AG04450 (cell line): Measurements from ENCODE around the gene TLR4. TPM values are rescaled to one million over a fixed set of nuclear protein-coding genes. Genes with fewer than 3 reads are reported as not detected.

Experiments used
- CTCF ChIA-PET: fragments of 300-600, 350-600 bp; formaldehyde crosslinking; extraction: SDS; loops from one replicate; lab custom pipeline; 2022; ENCODE audit warnings: antibody characterized with exemption, inconsistent platforms; lab: Charles Lee
- POLR2A ChIA-PET: fragments of 350-600 bp; formaldehyde crosslinking; extraction: SDS; loops from one replicate; lab custom pipeline; 2021; ENCODE audit warnings: antibody characterized with exemption, inconsistent platforms; lab: Yijun Ruan, JAX
- DNase-seq: peaks from one replicate; pipeline ENCODE4 v3.0.0-alpha.2; 2011; ENCODE audit warnings: low read depth, low spot score
- H3K27ac ChIP-seq: one replicate; pipeline ENCODE4 v1.5.1; 2012; ENCODE audit warnings: low read depth, low read length, control low read depth
- H3K27me3 ChIP-seq: one replicate; pipeline ENCODE4 v1.6.0; 2012; ENCODE audit warnings: low read length; ENCODE audit not compliant: control insufficient read depth, insufficient read depth
- H3K4me3 ChIP-seq: 2 replicates; pipeline ENCODE4 v1.5.1; 2011; ENCODE audit warnings: mild to moderate bottlenecking, low read depth, low read length, control low read depth
- H3K9me3 ChIP-seq: 2 replicates; pipeline ENCODE4 v1.5.1; 2012; ENCODE audit warnings: low read length; ENCODE audit not compliant: control insufficient read depth, insufficient read depth
- CTCF ChIP-seq: IDR thresholded peaks from 2 replicates; pipeline ENCODE4 v1.5.1; 2011; ENCODE audit warnings: low read depth, low read length, control low read depth, inconsistent platforms
- polyA plus RNA-seq: library from polyadenylated mRNA; depleted of rRNA; stranded (reverse); fragments of >200 nt; gene quantifications from 2 replicates; pipeline ENCODE4 v1.2.3, GENCODE V29; 2011

Gene TLR4
- polyA plus RNA-seq, 1 experiment: not detected

DNA sequence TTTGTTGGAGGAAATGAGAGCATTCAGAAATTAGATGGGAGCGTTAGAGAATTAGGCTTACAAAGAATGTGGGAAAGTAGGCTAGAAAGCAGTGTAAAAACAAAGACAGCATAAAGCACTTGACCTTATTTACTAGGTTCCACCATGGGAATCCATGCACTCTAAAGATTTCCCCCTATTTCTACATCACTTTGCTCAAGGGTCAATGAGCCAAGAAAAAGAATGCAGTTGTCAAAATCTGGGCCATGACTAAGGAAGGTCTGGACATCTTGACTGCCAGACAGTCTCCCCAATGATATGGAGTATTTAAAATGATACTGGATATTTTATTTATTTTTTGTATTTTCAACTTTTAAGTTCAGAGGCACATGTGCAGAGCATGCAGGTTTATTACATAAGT, 3.4 kb downstream of the TLR4 start:
- H3K4me3 ChIP-seq: no peak overlapping the region
- H3K27ac ChIP-seq: no peak overlapping the region
- CTCF ChIA-PET: no interaction called here
- TF ChIP-seq CTCF: no peak
- H3K9me3 ChIP-seq: peaks cover 3% of the 10 kb centered on the region
- POLR2A ChIA-PET: no interaction called here
- no peaks in the 10 kb centered on the region for H3K27me3 ChIP-seq
- DNase-seq: no peak

GRCh38 chr9:117709936-117710335, 5.7 kb downstream of the TLR4 start:
- Histone ChIP-seq H3K4me3 (no peak overlapping the region), H3K9me3 (peaks cover 4% of the 10 kb centered on the region; the same call in 1 of the 2 replicates), H3K27ac (no peak overlapping the region), H3K27me3 (no peaks in the 10 kb centered on the region)
- no peak for TF ChIP-seq CTCF
- DNase-seq: no peak
- ChIA-PET CTCF (no interaction called here), POLR2A (no interaction called here)

DNA sequence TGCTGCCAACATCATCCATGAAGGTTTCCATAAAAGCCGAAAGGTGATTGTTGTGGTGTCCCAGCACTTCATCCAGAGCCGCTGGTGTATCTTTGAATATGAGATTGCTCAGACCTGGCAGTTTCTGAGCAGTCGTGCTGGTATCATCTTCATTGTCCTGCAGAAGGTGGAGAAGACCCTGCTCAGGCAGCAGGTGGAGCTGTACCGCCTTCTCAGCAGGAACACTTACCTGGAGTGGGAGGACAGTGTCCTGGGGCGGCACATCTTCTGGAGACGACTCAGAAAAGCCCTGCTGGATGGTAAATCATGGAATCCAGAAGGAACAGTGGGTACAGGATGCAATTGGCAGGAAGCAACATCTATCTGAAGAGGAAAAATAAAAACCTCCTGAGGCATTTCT, 10.1 kb downstream of the TLR4 start:
- no peaks in the 10 kb centered on the region for H3K27me3 ChIP-seq
- ChIA-PET CTCF (no interaction called here), POLR2A (no interaction called here)
- no peak overlapping the region for H3K27ac ChIP-seq
- H3K9me3 ChIP-seq: peaks cover 4% of the 10 kb centered on the region; the same call in 1 of the 2 replicates
- no peak overlapping the region for H3K4me3 ChIP-seq
- no peak for TF ChIP-seq CTCF
- no peak for DNase-seq

- POLR2A ChIA-PET: no interaction called here
- peaks cover 4% of the 10 kb centered on the region; the same call in 1 of the 2 replicates for H3K9me3 ChIP-seq
- CTCF ChIA-PET: no interaction called here
- no peak overlapping the region for H3K4me3 ChIP-seq
- no peaks in the 10 kb centered on the region for H3K27me3 ChIP-seq
- H3K27ac ChIP-seq: no peak overlapping the region
- DNase-seq: no peak
- TF ChIP-seq CTCF: no peak
Observed at GRCh38 chr9:117715411-117715989, 11.3 kb downstream of the TLR4 start.

DNA sequence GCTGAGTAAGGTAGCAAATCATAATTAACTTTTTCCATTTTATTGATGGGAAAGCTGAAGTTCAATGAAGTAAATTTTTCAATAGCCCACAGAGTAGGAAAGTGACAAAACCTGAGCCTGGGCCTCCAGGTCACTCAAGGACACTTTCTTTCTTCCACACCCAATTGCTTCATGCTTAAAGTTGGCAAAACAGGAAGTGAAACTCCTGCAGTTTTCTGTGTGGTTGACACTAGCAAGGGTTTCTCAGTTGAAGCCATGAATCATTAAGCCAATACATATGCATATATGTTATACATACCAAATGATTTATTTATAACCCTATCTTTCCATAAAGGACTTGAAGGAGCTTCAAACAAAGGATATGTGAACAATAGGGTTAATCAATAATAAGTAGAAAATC, 13.9 kb downstream of the TLR4 start:
- POLR2A ChIA-PET: no interaction called here

More for the DNA sequence above, 13.9 kb downstream of the TLR4 start:
- Histone ChIP-seq H3K4me3 (no peak overlapping the region), H3K9me3 (peaks cover 4% of the 10 kb centered on the region; the same call in 1 of the 2 replicates), H3K27ac (no peak overlapping the region), H3K27me3 (no peaks in the 10 kb centered on the region)
- no peak for DNase-seq
- CTCF ChIA-PET: no interaction called here
- no peak for TF ChIP-seq CTCF
